ENCODE results near the gene ZNF398. TPM values are rescaled to one million over a fixed set of nuclear protein-coding genes. Genes with fewer than 3 reads are reported as not detected.

ZNF398 gene
- total and polyA plus RNA-seq, 2 of the 13 experiments (the other 11 are each of a cell fraction or from before 2014, with no cell fraction given), result 3.0 to 8.9 TPM

DNA sequence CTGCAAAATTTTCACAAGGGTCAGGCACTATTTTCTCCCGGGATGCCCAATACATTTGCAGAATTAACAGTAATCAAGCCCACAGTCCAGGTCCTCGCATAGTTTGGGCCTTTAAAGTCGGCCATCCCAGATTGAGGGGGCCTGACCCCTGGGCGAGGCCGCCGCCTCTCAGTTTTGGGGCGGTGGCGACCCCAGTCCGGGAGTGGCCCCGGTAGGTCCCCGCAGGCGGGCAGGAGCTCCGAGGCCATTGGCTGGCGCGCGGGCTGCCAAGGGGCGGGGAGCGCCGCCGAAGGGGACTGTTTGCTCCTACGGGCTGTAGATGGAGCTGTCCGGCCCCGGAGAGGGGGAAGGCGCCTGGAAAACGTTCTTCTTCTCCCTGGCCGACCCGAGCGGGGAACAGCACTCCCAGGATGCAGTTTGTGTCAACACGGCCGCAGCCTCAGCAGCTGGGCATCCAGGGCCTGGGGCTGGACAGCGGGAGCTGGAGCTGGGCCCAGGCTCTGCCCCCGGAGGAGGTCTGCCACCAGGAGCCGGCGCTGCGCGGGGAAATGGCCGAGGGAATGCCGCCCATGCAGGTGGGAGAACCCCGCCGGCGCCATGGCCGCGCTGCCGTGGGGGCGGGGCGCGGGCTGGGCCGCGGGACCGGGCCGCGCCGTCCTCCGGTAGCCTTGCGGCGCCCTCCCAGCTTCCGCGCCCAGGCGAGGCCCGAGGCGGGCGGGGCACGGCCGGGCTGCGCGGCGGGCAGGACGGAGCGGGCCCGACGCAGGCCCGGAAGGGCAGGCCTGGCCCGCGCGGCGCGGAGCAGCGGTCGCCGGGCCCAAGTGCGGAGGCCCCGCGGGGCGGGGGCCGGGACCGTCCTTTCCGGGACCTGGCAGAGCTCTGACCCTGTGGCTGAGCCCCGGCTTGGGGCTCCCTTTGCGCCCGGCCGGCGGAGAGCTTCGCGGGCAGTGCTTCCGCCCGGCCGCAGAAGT, 48.2 kb downstream of the ZNF398 start, which contains the start of gene ZNF282 (continued):
- TF ChIP-seq ATF7 (IDR thresholded peaks at IDR 0.05), result no peak
- TF ChIP-seq ATF7 (CRISPR knock-in tag; IDR thresholded peaks at IDR 0.05), result no peak
- TF ChIP-seq ZNF124 (CRISPR knock-in tag; IDR thresholded peaks at IDR 0.05), result peak; percentile 90
- TF ChIP-seq, protein P1, sequence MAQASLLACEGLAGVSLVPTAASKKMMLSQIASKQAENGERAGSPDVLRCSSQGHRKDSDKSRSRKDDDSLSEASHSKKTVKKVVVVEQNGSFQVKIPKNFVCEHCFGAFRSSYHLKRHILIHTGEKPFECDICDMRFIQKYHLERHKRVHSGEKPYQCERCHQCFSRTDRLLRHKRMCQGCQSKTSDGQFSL (CRISPR knock-in tag; IDR thresholded peaks at IDR 0.05), result no peak
- no peak for TF ChIP-seq ZNF24 (IDR thresholded peaks at IDR 0.05)
- peak; percentile 31 for TF ChIP-seq RBM22 (optimal IDR thresholded peaks at IDR 0.05; ENCODE audit: low read length)
- TF ChIP-seq, protein P2, sequence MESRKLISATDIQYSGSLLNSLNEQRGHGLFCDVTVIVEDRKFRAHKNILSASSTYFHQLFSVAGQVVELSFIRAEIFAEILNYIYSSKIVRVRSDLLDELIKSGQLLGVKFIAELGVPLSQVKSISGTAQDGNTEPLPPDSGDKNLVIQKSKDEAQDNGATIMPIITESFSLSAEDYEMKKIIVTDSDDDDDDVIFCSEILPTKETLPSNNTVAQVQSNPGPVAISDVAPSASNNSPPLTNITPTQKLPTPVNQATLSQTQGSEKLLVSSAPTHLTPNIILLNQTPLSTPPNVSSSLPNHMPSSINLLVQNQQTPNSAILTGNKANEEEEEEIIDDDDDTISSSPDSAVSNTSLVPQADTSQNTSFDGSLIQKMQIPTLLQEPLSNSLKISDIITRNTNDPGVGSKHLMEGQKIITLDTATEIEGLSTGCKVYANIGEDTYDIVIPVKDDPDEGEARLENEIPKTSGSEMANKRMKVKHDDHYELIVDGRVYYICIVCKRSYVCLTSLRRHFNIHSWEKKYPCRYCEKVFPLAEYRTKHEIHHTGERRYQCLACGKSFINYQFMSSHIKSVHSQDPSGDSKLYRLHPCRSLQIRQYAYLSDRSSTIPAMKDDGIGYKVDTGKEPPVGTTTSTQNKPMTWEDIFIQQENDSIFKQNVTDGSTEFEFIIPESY (CRISPR knock-in tag; IDR thresholded peaks at IDR 0.05), result peak; percentile 49
- TF ChIP-seq ZNF670 (CRISPR knock-in tag; IDR thresholded peaks at IDR 0.05; ENCODE audit: borderline replicate concordance), result peak; percentile 68; the same call in 1 of the 2 replicates
- TF ChIP-seq ADNP (CRISPR knock-in tag; IDR thresholded peaks at IDR 0.05), result no peak
- TF ChIP-seq ZNF354B (CRISPR knock-in tag; IDR thresholded peaks at IDR 0.05), result no peak
- no peak; the same call in 1 of the 2 replicates for TF ChIP-seq MTF2 (CRISPR knock-in tag; IDR thresholded peaks at IDR 0.05; ENCODE audit: borderline replicate concordance)
- TF ChIP-seq ZSCAN30 (CRISPR knock-in tag; IDR thresholded peaks at IDR 0.05), result no peak
- TF ChIP-seq, protein P3, sequence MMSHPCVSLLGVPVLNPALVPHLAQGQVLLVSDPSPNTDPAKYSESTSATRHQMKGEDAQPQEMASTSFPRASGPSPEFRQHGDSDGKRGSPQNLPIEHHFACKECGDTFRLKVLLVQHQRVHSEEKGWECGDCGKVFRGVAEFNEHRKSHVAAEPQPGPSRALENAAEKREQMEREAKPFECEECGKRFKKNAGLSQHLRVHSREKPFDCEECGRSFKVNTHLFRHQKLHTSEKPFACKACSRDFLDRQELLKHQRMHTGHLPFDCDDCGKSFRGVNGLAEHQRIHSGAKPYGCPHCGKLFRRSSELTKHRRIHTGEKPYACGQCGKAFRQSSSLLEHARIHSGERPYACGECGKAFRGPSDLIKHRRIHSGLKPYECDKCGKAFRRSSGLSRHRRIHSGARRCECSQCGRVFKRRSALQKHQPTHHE (CRISPR knock-in tag; IDR thresholded peaks at IDR 0.05; ENCODE audit: borderline replicate concordance), result peak; percentile 51; the same call in 1 of the 2 replicates
- no peak for TF ChIP-seq ZNF672 (CRISPR knock-in tag; IDR thresholded peaks at IDR 0.05)
- TF ChIP-seq ZNF761 (CRISPR knock-in tag; conservative IDR thresholded peaks at IDR 0.05), result no peak; the same call in 1 of the 2 replicates
- TF ChIP-seq ZNF224 (CRISPR knock-in tag; IDR thresholded peaks at IDR 0.05), result peak; percentile 89
- TF ChIP-seq, protein P4, sequence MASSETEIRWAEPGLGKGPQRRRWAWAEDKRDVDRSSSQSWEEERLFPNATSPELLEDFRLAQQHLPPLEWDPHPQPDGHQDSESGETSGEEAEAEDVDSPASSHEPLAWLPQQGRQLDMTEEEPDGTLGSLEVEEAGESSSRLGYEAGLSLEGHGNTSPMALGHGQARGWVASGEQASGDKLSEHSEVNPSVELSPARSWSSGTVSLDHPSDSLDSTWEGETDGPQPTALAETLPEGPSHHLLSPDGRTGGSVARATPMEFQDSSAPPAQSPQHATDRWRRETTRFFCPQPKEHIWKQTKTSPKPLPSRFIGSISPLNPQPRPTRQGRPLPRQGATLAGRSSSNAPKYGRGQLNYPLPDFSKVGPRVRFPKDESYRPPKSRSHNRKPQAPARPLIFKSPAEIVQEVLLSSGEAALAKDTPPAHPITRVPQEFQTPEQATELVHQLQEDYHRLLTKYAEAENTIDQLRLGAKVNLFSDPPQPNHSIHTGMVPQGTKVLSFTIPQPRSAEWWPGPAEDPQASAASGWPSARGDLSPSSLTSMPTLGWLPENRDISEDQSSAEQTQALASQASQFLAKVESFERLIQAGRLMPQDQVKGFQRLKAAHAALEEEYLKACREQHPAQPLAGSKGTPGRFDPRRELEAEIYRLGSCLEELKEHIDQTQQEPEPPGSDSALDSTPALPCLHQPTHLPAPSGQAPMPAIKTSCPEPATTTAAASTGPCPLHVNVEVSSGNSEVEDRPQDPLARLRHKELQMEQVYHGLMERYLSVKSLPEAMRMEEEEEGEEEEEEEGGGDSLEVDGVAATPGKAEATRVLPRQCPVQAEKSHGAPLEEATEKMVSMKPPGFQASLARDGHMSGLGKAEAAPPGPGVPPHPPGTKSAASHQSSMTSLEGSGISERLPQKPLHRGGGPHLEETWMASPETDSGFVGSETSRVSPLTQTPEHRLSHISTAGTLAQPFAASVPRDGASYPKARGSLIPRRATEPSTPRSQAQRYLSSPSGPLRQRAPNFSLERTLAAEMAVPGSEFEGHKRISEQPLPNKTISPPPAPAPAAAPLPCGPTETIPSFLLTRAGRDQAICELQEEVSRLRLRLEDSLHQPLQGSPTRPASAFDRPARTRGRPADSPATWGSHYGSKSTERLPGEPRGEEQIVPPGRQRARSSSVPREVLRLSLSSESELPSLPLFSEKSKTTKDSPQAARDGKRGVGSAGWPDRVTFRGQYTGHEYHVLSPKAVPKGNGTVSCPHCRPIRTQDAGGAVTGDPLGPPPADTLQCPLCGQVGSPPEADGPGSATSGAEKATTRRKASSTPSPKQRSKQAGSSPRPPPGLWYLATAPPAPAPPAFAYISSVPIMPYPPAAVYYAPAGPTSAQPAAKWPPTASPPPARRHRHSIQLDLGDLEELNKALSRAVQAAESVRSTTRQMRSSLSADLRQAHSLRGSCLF (CRISPR knock-in tag; IDR thresholded peaks at IDR 0.05; ENCODE audit: borderline replicate concordance), result no peak
- peak; percentile 97 for TF ChIP-seq ZFX (CRISPR knock-in tag; IDR thresholded peaks at IDR 0.05; ENCODE audit: low read depth)
- TF ChIP-seq JUNB (CRISPR knock-in tag; IDR thresholded peaks at IDR 0.05; ENCODE audit: borderline replicate concordance), result no peak
- no peak; the same call in 1 of the 2 replicates for TF ChIP-seq ZNF558 (CRISPR knock-in tag; IDR thresholded peaks at IDR 0.05; ENCODE audit: borderline replicate concordance)
- no peak for TF ChIP-seq ZNF569 (CRISPR knock-in tag; IDR thresholded peaks at IDR 0.05; ENCODE audit: borderline replicate concordance)
